ENCODE results near the gene FRMD8. TPM values are rescaled to one million over a fixed set of nuclear protein-coding genes. Genes with fewer than 3 reads are reported as not detected.

Gene FRMD8
- total and polyA plus RNA-seq, 4 donors, result 16.8 to 39.5 (median 23.5) TPM

- ATAC-seq (ENCODE audit: low FRiP score), result no peak
- intact Hi-C loops (cut with DNase I), result no loop called here
- no peaks in the 10 kb centered on the region for H3K27me3 ChIP-seq (ENCODE audit: control insufficient read depth in 1 of 2, insufficient read depth in 2 of 2, low read length in 1 of 2)
- H3K4me3 ChIP-seq (ENCODE audit: low read length in 2 of 2), result no peak overlapping the region
- H3K36me3 ChIP-seq (ENCODE audit: control insufficient read depth in 1 of 2, insufficient read depth in 2 of 2, low read length in 1 of 2), result no peaks in the 10 kb centered on the region
- 94 to 95% methylated on average over 20 of the region's 20 CpGs for WGBS, 2 donors
- H3K4me1 ChIP-seq (ENCODE audit: control insufficient read depth in 1 of 2, insufficient read depth in 2 of 2, low read length in 2 of 2), result no peaks in the 10 kb centered on the region
- no peak for DNase-seq
- no peak overlapping the region for H3K27ac ChIP-seq (ENCODE audit: low read depth in 1 of 2, low read length in 2 of 2)
- no peaks in the 10 kb centered on the region for H3K9me3 ChIP-seq (ENCODE audit: control insufficient read depth, low read length)
Observed at GRCh38 chr11:65394125-65394536, 7.7 kb downstream of the FRMD8 start.

- WGBS, 2 donors, result 84 to 88% methylated on average over 15 of the region's 15 CpGs
- H3K27ac ChIP-seq (ENCODE audit: low read depth in 1 of 2, low read length in 2 of 2), result no peak overlapping the region
- intact Hi-C loops (cut with DNase I), result no loop called here
- H3K4me3 ChIP-seq (ENCODE audit: low read length in 2 of 2), result no peak overlapping the region
- no peaks in the 10 kb centered on the region for H3K9me3 ChIP-seq (ENCODE audit: control insufficient read depth, low read length)
- H3K36me3 ChIP-seq (ENCODE audit: control insufficient read depth in 1 of 2, insufficient read depth in 2 of 2, low read length in 1 of 2), result no peaks in the 10 kb centered on the region
- H3K4me1 ChIP-seq (ENCODE audit: control insufficient read depth in 1 of 2, insufficient read depth in 2 of 2, low read length in 2 of 2), result no peaks in the 10 kb centered on the region
- no peaks in the 10 kb centered on the region for H3K27me3 ChIP-seq (ENCODE audit: control insufficient read depth in 1 of 2, insufficient read depth in 2 of 2, low read length in 1 of 2)
- ATAC-seq (ENCODE audit: low FRiP score), result no peak
- no peak for DNase-seq
Observed at GRCh38 chr11:65395961-65396530, 9.6 kb downstream of the FRMD8 start.

GRCh38 chr11:65396769-65397745, 10.6 kb downstream of the FRMD8 start:
- ATAC-seq (ENCODE audit: low FRiP score) (no peak), DNase-seq (no peak)
- Histone ChIP-seq H3K36me3 (ENCODE audit: control insufficient read depth in 1 of 2, insufficient read depth in 2 of 2, low read length in 1 of 2) (no peaks in the 10 kb centered on the region), H3K4me1 (ENCODE audit: control insufficient read depth in 1 of 2, insufficient read depth in 2 of 2, low read length in 2 of 2) (no peaks in the 10 kb centered on the region), H3K27ac (ENCODE audit: low read depth in 1 of 2, low read length in 2 of 2) (no peak overlapping the region), H3K4me3 (ENCODE audit: low read length in 2 of 2) (no peak overlapping the region), H3K27me3 (ENCODE audit: control insufficient read depth in 1 of 2, insufficient read depth in 2 of 2, low read length in 1 of 2) (no peaks in the 10 kb centered on the region), H3K9me3 (ENCODE audit: control insufficient read depth, low read length) (no peaks in the 10 kb centered on the region)
- 90 to 92% methylated on average over 37 to 38 of the region's 38 CpGs for WGBS, 2 donors
- intact Hi-C loops (cut with DNase I), result no loop called here

GRCh38 chr11:65398362-65398910, 12.0 kb downstream of the FRMD8 start:
- WGBS, 2 donors, result 80 to 82% methylated on average over 16 of the region's 16 CpGs
- H3K27me3 ChIP-seq (ENCODE audit: control insufficient read depth in 1 of 2, insufficient read depth in 2 of 2, low read length in 1 of 2), result no peaks in the 10 kb centered on the region
- intact Hi-C loops (cut with DNase I), result no loop called here
- no peaks in the 10 kb centered on the region for H3K9me3 ChIP-seq (ENCODE audit: control insufficient read depth, low read length)
- no peak overlapping the region for H3K27ac ChIP-seq (ENCODE audit: low read depth in 1 of 2, low read length in 2 of 2)
- H3K36me3 ChIP-seq (ENCODE audit: control insufficient read depth in 1 of 2, insufficient read depth in 2 of 2, low read length in 1 of 2), result no peaks in the 10 kb centered on the region
- ATAC-seq (ENCODE audit: low FRiP score) (no peak), DNase-seq (no peak)
- no peaks in the 10 kb centered on the region for H3K4me1 ChIP-seq (ENCODE audit: control insufficient read depth in 1 of 2, insufficient read depth in 2 of 2, low read length in 2 of 2)
- no peak overlapping the region for H3K4me3 ChIP-seq (ENCODE audit: low read length in 2 of 2)

- H3K36me3 ChIP-seq (ENCODE audit: control insufficient read depth in 1 of 2, insufficient read depth in 2 of 2, low read length in 1 of 2), result no peaks in the 10 kb centered on the region
Observed at GRCh38 chr11:65399249-65399648, 12.8 kb downstream of the FRMD8 start.

GRCh38 chr11:65399845-65400244, 13.4 kb downstream of the FRMD8 start:
- Histone ChIP-seq H3K4me1 (ENCODE audit: control insufficient read depth in 1 of 2, insufficient read depth in 2 of 2, low read length in 2 of 2) (no peaks in the 10 kb centered on the region), H3K9me3 (ENCODE audit: control insufficient read depth, low read length) (no peaks in the 10 kb centered on the region), H3K4me3 (ENCODE audit: low read length in 2 of 2) (no peak overlapping the region), H3K27me3 (ENCODE audit: control insufficient read depth in 1 of 2, insufficient read depth in 2 of 2, low read length in 1 of 2) (no peaks in the 10 kb centered on the region), H3K36me3 (ENCODE audit: control insufficient read depth in 1 of 2, insufficient read depth in 2 of 2, low read length in 1 of 2) (no peaks in the 10 kb centered on the region), H3K27ac (ENCODE audit: low read depth in 1 of 2, low read length in 2 of 2) (no peak overlapping the region)
- 90 to 95% methylated on average over 10 of the region's 10 CpGs for WGBS, 2 donors
- intact Hi-C loops (cut with DNase I), result no loop called here
- ATAC-seq (ENCODE audit: low FRiP score) (no peak), DNase-seq (no peak)

More at GRCh38 chr11:65399249-65399648, 12.8 kb downstream of the FRMD8 start:
- DNase-seq (no peak), ATAC-seq (ENCODE audit: low FRiP score) (no peak)
- 87 to 91% methylated on average over 13 of the region's 13 CpGs for WGBS, 2 donors
- intact Hi-C loops (cut with DNase I), result no loop called here
- Histone ChIP-seq H3K9me3 (ENCODE audit: control insufficient read depth, low read length) (no peaks in the 10 kb centered on the region), H3K4me1 (ENCODE audit: control insufficient read depth in 1 of 2, insufficient read depth in 2 of 2, low read length in 2 of 2) (no peaks in the 10 kb centered on the region), H3K27ac (ENCODE audit: low read depth in 1 of 2, low read length in 2 of 2) (no peak overlapping the region), H3K4me3 (ENCODE audit: low read length in 2 of 2) (no peak overlapping the region), H3K27me3 (ENCODE audit: control insufficient read depth in 1 of 2, insufficient read depth in 2 of 2, low read length in 1 of 2) (no peaks in the 10 kb centered on the region)

GRCh38 chr11:65400307-65401072, 14.1 kb downstream of the FRMD8 start:
- WGBS, 2 donors, result 79 to 81% methylated on average over 17 of the region's 17 CpGs
- peaks cover 0 to 2% of the 10 kb centered on the region in 2 donors for H3K36me3 ChIP-seq (ENCODE audit: control insufficient read depth in 1 of 2, insufficient read depth in 2 of 2, low read length in 1 of 2)

GRCh38 chr11:65401073-65401802, 14.8 kb downstream of the FRMD8 start:
- Histone ChIP-seq H3K27me3 (ENCODE audit: control insufficient read depth in 1 of 2, insufficient read depth in 2 of 2, low read length in 1 of 2) (no peaks in the 10 kb centered on the region), H3K36me3 (ENCODE audit: control insufficient read depth in 1 of 2, insufficient read depth in 2 of 2, low read length in 1 of 2) (peaks cover 0 to 2% of the 10 kb centered on the region in 2 donors), H3K4me3 (ENCODE audit: low read length in 2 of 2) (no peak overlapping the region), H3K4me1 (ENCODE audit: control insufficient read depth in 1 of 2, insufficient read depth in 2 of 2, low read length in 2 of 2) (no peaks in the 10 kb centered on the region), H3K27ac (ENCODE audit: low read depth in 1 of 2, low read length in 2 of 2) (no peak overlapping the region), H3K9me3 (ENCODE audit: control insufficient read depth, low read length) (no peaks in the 10 kb centered on the region)
- 72 to 75% methylated on average over 16 of the region's 16 CpGs for WGBS, 2 donors
- no peak for DNase-seq
- ATAC-seq (ENCODE audit: low FRiP score), result no peak
- intact Hi-C loops (cut with DNase I), result no loop called here

More at GRCh38 chr11:65400307-65401072, 14.1 kb downstream of the FRMD8 start:
- Histone ChIP-seq H3K4me1 (ENCODE audit: control insufficient read depth in 1 of 2, insufficient read depth in 2 of 2, low read length in 2 of 2) (no peaks in the 10 kb centered on the region), H3K27me3 (ENCODE audit: control insufficient read depth in 1 of 2, insufficient read depth in 2 of 2, low read length in 1 of 2) (no peaks in the 10 kb centered on the region), H3K9me3 (ENCODE audit: control insufficient read depth, low read length) (no peaks in the 10 kb centered on the region), H3K27ac (ENCODE audit: low read depth in 1 of 2, low read length in 2 of 2) (no peak overlapping the region), H3K4me3 (ENCODE audit: low read length in 2 of 2) (no peak overlapping the region)
- ATAC-seq (ENCODE audit: low FRiP score), result no peak
- DNase-seq, result no peak
- intact Hi-C loops (cut with DNase I), result no loop called here

Data from aorta (tissue), 5 donors.